Gastrocnemius medialis (tissue), 4 donors: ENCODE data around the gene TEX35. TPM values are rescaled to one million over a fixed set of nuclear protein-coding genes. Genes with fewer than 3 reads are reported as not detected.

Experiments
- ATAC-seq, 2 donors: fragments of 150-250 bp; one replicate each; pipeline ENCODE4 v1.9.1; 2016
- DNase-seq, 2 donors: peaks; one replicate each; pipeline ENCODE4 v3.0.0-alpha.2; 2019
- H3K27ac ChIP-seq, 4 donors: fragments of 200-600 bp; sonication (generic); 1 replicate in 1 of 4; 2 replicates in 3 of 4; pipeline ENCODE4 v1.5.1; 2016 to 2018; ENCODE audit warnings: mild to moderate bottlenecking in 2 of 4, moderate library complexity in 1 of 4
- H3K27me3 ChIP-seq, 3 donors: fragments of 200-600 bp; sonication (generic) in 2 of 3; 1 replicate in 1 of 3; 2 replicates in 2 of 3; pipeline versions ENCODE4 v1.5.1 to v1.6.0; 2016 to 2019; ENCODE audit warnings: mild to moderate bottlenecking in 1 of 3, moderate library complexity in 1 of 3
- H3K36me3 ChIP-seq, 2 donors: fragments of 200-600 bp; sonication (generic) in 1 of 2; one replicate each; pipeline ENCODE4 v1.5.1; 2017 to 2018
- H3K4me1 ChIP-seq, 2 donors: fragments of 200-600 bp; sonication (generic) in 1 of 2; one replicate each; pipeline ENCODE4 v1.5.1; 2016 to 2017; ENCODE audit warnings: mild to moderate bottlenecking in 2 of 2
- H3K4me3 ChIP-seq, 4 donors: fragments of 200-600 bp; sonication (generic) in 3 of 4; 1 replicate in 1 of 4; 2 replicates in 3 of 4; pipeline ENCODE4 v1.5.1; 2016 to 2019; ENCODE audit warnings: mild to moderate bottlenecking in 2 of 4
- H3K9me3 ChIP-seq, 3 donors: fragments of 200-600 bp; sonication (generic) in 2 of 3; 1 replicate in 1 of 3; 2 replicates in 2 of 3; pipeline ENCODE4 v1.5.1; 2016 to 2019
- CTCF ChIP-seq, 5 experiments: fragments of 450-650 bp in 3 of 5; fragments of 200-600 bp in 2 of 5; sonication (generic) in 2 of 5; IDR thresholded peaks in 4 of 5; conservative IDR thresholded peaks in 1 of 5; 1 replicate in 4 of 5; 2 replicates in 1 of 5; pipeline ENCODE4 v1.5.1; 2016 to 2019; ENCODE audit warnings: antibody characterized with exemption in 5 of 5, mild to moderate bottlenecking in 3 of 5, moderate library complexity in 3 of 5
- POLR2A ChIP-seq, 2 donors: fragments of 450-650 bp; IDR thresholded peaks; one replicate each; pipeline ENCODE4 v1.6.1; 2017; ENCODE audit warnings: antibody characterized with exemption in 2 of 2, mild to moderate bottlenecking in 2 of 2, moderate library complexity in 2 of 2
- in situ Hi-C, 4 donors: fragments of 200-750 bp; cut with MboI; loops; one replicate each; pipeline versions ENCODE4 v1.15.0 to v1.8.0; 2017; ENCODE audit warnings: low sequenced_read_pairs in 4 of 4
- intact Hi-C: fragments of 100-400 bp; cut with DNase I; formaldehyde crosslinking; loops from one replicate; pipeline ENCODE4 v1.15.1; 2023; ENCODE audit warnings: low total_unique reads
- total RNA-seq, 4 donors: library from RNA; depleted of rRNA; stranded (reverse); fragments of >200 nt; gene quantifications; one replicate each; pipeline versions ENCODE4 v1.1.0 to v1.2.3, GENCODE V29; 2016

TEX35 gene
- total RNA-seq, 4 donors from 2014 or later: not detected

GRCh38 chr1:178490967-178491366 lies 21.9 kb upstream of the TEX35 start:
- in situ Hi-C loops (loop anchor here in 1 of 4 donors (25.0 kb wide), 1 partner anchor 204 kb away; no protein-coding TSS in a partner anchor), intact Hi-C loops (no loop called here)
- Histone ChIP-seq H3K9me3 (no peaks in the 10 kb centered on the region), H3K4me1 (no peaks in the 10 kb centered on the region), H3K4me3 (no peak overlapping the region), H3K36me3 (no peaks in the 10 kb centered on the region), H3K27me3 (no peaks in the 10 kb centered on the region), H3K27ac (no peak overlapping the region)
- ATAC-seq (no peak), DNase-seq (no peak)
- no peak for TF ChIP-seq POLR2A (IDR thresholded peaks at IDR 0.05)
- no peak for TF ChIP-seq CTCF (IDR thresholded peaks at IDR 0.05 in 4 of 5, conservative IDR thresholded peaks at IDR 0.05 in 1 of 5)

GRCh38 chr1:178491721-178492120 lies 21.2 kb upstream of the TEX35 start:
- DNase-seq: no peak
- no peaks in the 10 kb centered on the region for H3K36me3 ChIP-seq
- H3K27ac ChIP-seq: no peak overlapping the region
- H3K4me3 ChIP-seq: no peak overlapping the region
- no peak for ATAC-seq
- H3K27me3 ChIP-seq: no peaks in the 10 kb centered on the region
- no peaks in the 10 kb centered on the region for H3K9me3 ChIP-seq
- H3K4me1 ChIP-seq: no peaks in the 10 kb centered on the region
- in situ Hi-C loops (loop anchor here in 1 of 4 donors (25.0 kb wide), 1 partner anchor 204 kb away; no protein-coding TSS in a partner anchor), intact Hi-C loops (no loop called here)
- no peak for TF ChIP-seq CTCF (IDR thresholded peaks at IDR 0.05 in 4 of 5, conservative IDR thresholded peaks at IDR 0.05 in 1 of 5)
- no peak for TF ChIP-seq POLR2A (IDR thresholded peaks at IDR 0.05)

- intact Hi-C loops (no loop called here), in situ Hi-C loops (loop anchor here in 1 of 4 donors (25.0 kb wide), 1 partner anchor 205 kb away; no protein-coding TSS in a partner anchor)
- H3K4me1 ChIP-seq: no peaks in the 10 kb centered on the region
- TF ChIP-seq CTCF (IDR thresholded peaks at IDR 0.05 in 4 of 5, conservative IDR thresholded peaks at IDR 0.05 in 1 of 5) (no peak), POLR2A (IDR thresholded peaks at IDR 0.05) (no peak)
- no peaks in the 10 kb centered on the region for H3K27me3 ChIP-seq
- no peak overlapping the region for H3K4me3 ChIP-seq
- ATAC-seq (no peak), DNase-seq (no peak)
- no peak overlapping the region for H3K27ac ChIP-seq
- no peaks in the 10 kb centered on the region for H3K36me3 ChIP-seq
- no peaks in the 10 kb centered on the region for H3K9me3 ChIP-seq
Measured at GRCh38 chr1:178492341-178492740, 20.6 kb upstream of the TEX35 start.

GRCh38 chr1:178493301-178493741 lies 19.6 kb upstream of the TEX35 start:
- ATAC-seq: no peak
- Histone ChIP-seq H3K27ac (no peak overlapping the region), H3K27me3 (no peaks in the 10 kb centered on the region), H3K4me3 (no peak overlapping the region), H3K36me3 (no peaks in the 10 kb centered on the region), H3K9me3 (no peaks in the 10 kb centered on the region), H3K4me1 (no peaks in the 10 kb centered on the region)
- in situ Hi-C loops: loop anchor here in 1 of 4 donors (25.0 kb wide), 1 partner anchor 206 kb away; no protein-coding TSS in a partner anchor
- TF ChIP-seq POLR2A (IDR thresholded peaks at IDR 0.05): no peak
- no peak for TF ChIP-seq CTCF (IDR thresholded peaks at IDR 0.05 in 4 of 5, conservative IDR thresholded peaks at IDR 0.05 in 1 of 5)
- no peak for DNase-seq
- intact Hi-C loops: no loop called here

GRCh38 chr1:178494569-178494971 lies 18.3 kb upstream of the TEX35 start:
- DNase-seq: no peak
- Histone ChIP-seq H3K27ac (no peak overlapping the region), H3K4me1 (no peaks in the 10 kb centered on the region), H3K36me3 (no peaks in the 10 kb centered on the region), H3K9me3 (no peaks in the 10 kb centered on the region), H3K4me3 (no peak overlapping the region), H3K27me3 (no peaks in the 10 kb centered on the region)
- ATAC-seq: no peak
- in situ Hi-C loops (loop anchor here in 1 of 4 donors (25.0 kb wide), 1 partner anchor 207 kb away; no protein-coding TSS in a partner anchor), intact Hi-C loops (no loop called here)
- TF ChIP-seq POLR2A (IDR thresholded peaks at IDR 0.05) (no peak), CTCF (IDR thresholded peaks at IDR 0.05 in 4 of 5, conservative IDR thresholded peaks at IDR 0.05 in 1 of 5) (no peak)
